K562 (cell line): Measurements from ENCODE around the gene ARL8A. TPM values are rescaled to one million over a fixed set of nuclear protein-coding genes. Genes with fewer than 3 reads are reported as not detected.
A peak's percentile ranks its signal among the peaks of the same experiment; 100 is the strongest.

Source experiments
- BDP1 ChIP-seq: IDR thresholded peaks from 3 replicates; pipeline ENCODE4 v1.6.1; 2011; ENCODE audit not compliant: insufficient read length, insufficient read depth
- BHLHE40 ChIP-seq: IDR thresholded peaks from 2 replicates; pipeline ENCODE4 v1.6.1; 2011; ENCODE audit warnings: low read length, improper control_type of control experiment
- CEBPG ChIP-seq, 3 experiments: fragments of 200-800 bp in 1 of 3; sonication (Bioruptor generic) in 1 of 3; sonication (generic) in 1 of 3; formaldehyde crosslinking in 1 of 3; IDR thresholded peaks in 2 of 3; conservative IDR thresholded peaks in 1 of 3; 2 replicates each; pipeline versions ENCODE4 v1.6.1 to v1.8.0; 2016 to 2022; ENCODE audit warnings: missing compliant biosample characterization in 2 of 3, missing genetic modification characterization in 2 of 3, mild to moderate bottlenecking in 1 of 3, missing genetic modification reagents in 1 of 3
- DACH1 ChIP-seq: fragments of 450-650 bp; IDR thresholded peaks from 2 replicates; pipeline ENCODE4 v1.6.1; 2018; ENCODE audit not compliant: partially characterized antibody
- DEAF1 ChIP-seq: fragments of 450-650 bp; formaldehyde crosslinking; IDR thresholded peaks from 2 replicates; pipeline ENCODE4 v1.4.0; 2020; ENCODE audit warnings: mild to moderate bottlenecking, moderate library complexity
- ELF1 ChIP-seq: fragments of 200-800 bp; sonication (Bioruptor generic); IDR thresholded peaks from 2 replicates; pipeline ENCODE4 v1.6.1; 2016; ENCODE audit warnings: missing genetic modification characterization, missing compliant biosample characterization
- KHSRP ChIP-seq: fragments of 450-650 bp; IDR thresholded peaks from 2 replicates; pipeline ENCODE4 v1.6.1; 2017
- KLF16 ChIP-seq: IDR thresholded peaks from 2 replicates; pipeline ENCODE4 v1.6.1; 2016; ENCODE audit warnings: antibody characterized with exemption
- LEF1 ChIP-seq: fragments of 450-650 bp; IDR thresholded peaks from 2 replicates; pipeline ENCODE4 v1.6.1; 2016; ENCODE audit warnings: mild to moderate bottlenecking
- MTF1 ChIP-seq: fragments of 250-450 bp; sonication (Bioruptor Pico); IDR thresholded peaks from 2 replicates; pipeline ENCODE4 v1.9.0; 2021; ENCODE audit warnings: moderate library complexity, mild to moderate bottlenecking, inconsistent platforms, borderline replicate concordance
- NFE2L1 ChIP-seq: fragments of 450-650 bp; IDR thresholded peaks from 2 replicates; pipeline ENCODE4 v1.6.1; 2016; ENCODE audit warnings: missing genetic modification characterization, low read depth, mild to moderate bottlenecking, missing compliant biosample characterization, moderate library complexity, borderline replicate concordance
- PHF21A ChIP-seq: fragments of 450-650 bp; IDR thresholded peaks from 2 replicates; pipeline ENCODE4 v1.6.1; 2017; ENCODE audit warnings: low read depth, borderline replicate concordance
- STAG1 ChIP-seq: sonication (generic); formaldehyde crosslinking; IDR thresholded peaks from 2 replicates; pipeline ENCODE4 v1.5.0; 2020; ENCODE audit warnings: missing genetic modification reagents, borderline replicate concordance
- TFAP4 ChIP-seq: sonication (generic); formaldehyde crosslinking; IDR thresholded peaks from 2 replicates; pipeline ENCODE4 v1.8.0; 2022; ENCODE audit warnings: missing genetic modification reagents, mild to moderate bottlenecking, moderate library complexity, borderline replicate concordance
- THRAP3 ChIP-seq: fragments of 450-650 bp; IDR thresholded peaks from 2 replicates; pipeline ENCODE4 v1.6.1; 2016; ENCODE audit warnings: mild to moderate bottlenecking, inconsistent platforms, borderline replicate concordance
- TOE1 ChIP-seq, 2 experiments: fragments of 450-650 bp in 1 of 2; sonication (generic) in 1 of 2; formaldehyde crosslinking in 1 of 2; IDR thresholded peaks; 2 replicates each; pipeline versions ENCODE4 v1.7.1 to v1.8.0; 2016 to 2022; ENCODE audit warnings: borderline replicate concordance in 2 of 2, mild to moderate bottlenecking in 2 of 2, antibody characterized with exemption in 1 of 2, inconsistent platforms in 1 of 2, low read depth in 1 of 2, missing genetic modification reagents in 1 of 2, moderate library complexity in 1 of 2
- ZNF354B ChIP-seq: fragments of 250-450 bp; sonication (Bioruptor Pico); IDR thresholded peaks from 2 replicates; pipeline ENCODE4 v1.4.0; 2020
- ZNF561 ChIP-seq: fragments of 450-650 bp; formaldehyde crosslinking; conservative IDR thresholded peaks from 2 replicates; pipeline ENCODE4 v1.4.0; 2020; ENCODE audit warnings: mild to moderate bottlenecking, moderate library complexity
- ZNF655 ChIP-seq: fragments of 250-450 bp; sonication (Bioruptor Pico); IDR thresholded peaks from 2 replicates; pipeline ENCODE4 v1.5.0; 2021
- ZNF696 ChIP-seq: fragments of 250-450 bp; sonication (Bioruptor Pico); conservative IDR thresholded peaks from 2 replicates; pipeline ENCODE4 v1.4.0; 2020; ENCODE audit warnings: mild to moderate bottlenecking, moderate library complexity
- ZNF707 ChIP-seq: fragments of 250-450 bp; sonication (Bioruptor Pico); conservative IDR thresholded peaks from 2 replicates; pipeline ENCODE4 v1.8.0; 2022; ENCODE audit warnings: inconsistent platforms, mild to moderate bottlenecking, moderate library complexity
- ZNF740 ChIP-seq, 3 experiments: fragments of 200-800 bp in 1 of 3; sonication (Bioruptor generic) in 1 of 3; sonication (generic) in 1 of 3; formaldehyde crosslinking in 1 of 3; IDR thresholded peaks; 2 replicates each; pipeline versions ENCODE4 v1.6.1 to v1.8.0; 2016 to 2022; ENCODE audit warnings: mild to moderate bottlenecking in 2 of 3, missing compliant biosample characterization in 2 of 3, missing genetic modification characterization in 2 of 3, missing genetic modification reagents in 1 of 3
- polyA plus RNA-seq, 8 experiments: library from polyadenylated mRNA; depleted of rRNA in 4 of 8; stranded (reverse) in 5 of 8; unstranded in 3 of 8; fragments of >200 nt; fragmentation: Nextera tagmentation in 2 of 8; fragmentation: Illumina TruSeq in 1 of 8; extraction: Ambion mirVana in 2 of 8; extraction: Trizol in 1 of 8; gene quantifications; 2 replicates each; pipeline versions ENCODE4 v1.2.1 to v1.2.3, GENCODE V29; 2011 to 2014; ENCODE audit warnings: inconsistent platforms in 1 of 8, missing spikeins in 1 of 8
- total RNA-seq, 7 experiments: library from RNA; depleted of rRNA in 6 of 7; stranded (reverse); fragments of >200 nt in 6 of 7; fragmentation: Illumina TruSeq in 2 of 7; extraction: Trizol in 2 of 7; gene quantifications; 2 replicates each; pipeline versions ENCODE4 v1.2.1 to v1.2.3, GENCODE V29; 2011 to 2021; ENCODE audit warnings: low replicate concordance in 1 of 7

ARL8A gene
- total and polyA plus RNA-seq, 9 of the 15 experiments (the other 6 are each of a cell fraction or from before 2014, with no cell fraction given), result 0.17 to 27.3 (median 15.6) TPM

GRCh38 chr1:202192770-202193613, 48.5 kb upstream of the ARL8A start (continued):
- TF ChIP-seq STAG1 (CRISPR knock-in tag) (peak; percentile 60; the same call in 1 of the 2 replicates), PHF21A (no peak), LEF1 (no peak), BDP1 (no peak), ZNF696 (no peak), DEAF1 (CRISPR knock-in tag) (peak; percentile 36; the same call in 1 of the 2 replicates), TFAP4 (peak; percentile 94), KHSRP (no peak), BHLHE40 (0 out of 2 replicates have a peak, but pooled peaks have one; percentile 1), DACH1 (peak; percentile 20), ELF1 (no peak), MTF1 (no peak), THRAP3 (no peak), ZNF354B (no peak), CEBPG (CRISPR knock-in tag; IDR thresholded peaks at IDR 0.05) (no peak), CEBPG (tag; conservative IDR thresholded peaks at IDR 0.05 in 1 of 2, IDR thresholded peaks at IDR 0.05 in 1 of 2) (no peak), ZNF707 (CRISPR knock-in tag) (no peak), ZNF740 (CRISPR knock-in tag; IDR thresholded peaks at IDR 0.05) (no peak), ZNF740 (tag; IDR thresholded peaks at IDR 0.05) (no peak), KLF16 (0 out of 2 replicates have a peak, but pooled peaks have one; percentile 53), NFE2L1 (tag) (no peak), ZNF561 (CRISPR knock-in tag) (no peak), TOE1 (IDR thresholded peaks at IDR 0.05; ENCODE audit: borderline replicate concordance) (no peak), TOE1 (CRISPR knock-in tag; IDR thresholded peaks at IDR 0.05; ENCODE audit: borderline replicate concordance, low read depth) (no peak), ZNF655 (CRISPR knock-in tag) (no peak)
